K562 (cell line): ENCODE data around the gene DNMT1. TPM values are rescaled to one million over a fixed set of nuclear protein-coding genes. Genes with fewer than 3 reads are reported as not detected.

Source experiments
- ARID3B ChIP-seq: fragments of 250-450 bp; sonication (Bioruptor Pico); IDR thresholded peaks from 2 replicates; pipeline ENCODE4 v1.4.0; 2020; ENCODE audit warnings: borderline replicate concordance
- CBFA2T3 ChIP-seq: fragments of 450-650 bp; IDR thresholded peaks from 2 replicates; pipeline ENCODE4 v1.6.1; 2017
- CCNT2 ChIP-seq: IDR thresholded peaks from 2 replicates; pipeline ENCODE4 v1.6.1; 2011; ENCODE audit warnings: borderline replicate concordance, low read depth, mild to moderate bottlenecking, moderate library complexity, mixed read lengths, low read length; ENCODE audit not compliant: insufficient read length; ENCODE audit errors: extremely low read depth
- DDX20 ChIP-seq: fragments of 450-650 bp; IDR thresholded peaks from 2 replicates; pipeline ENCODE4 v1.6.1; 2016; ENCODE audit warnings: missing genetic modification characterization, low read depth, mild to moderate bottlenecking, missing compliant biosample characterization, moderate library complexity
- ESRRA ChIP-seq: fragments of 450-650 bp; IDR thresholded peaks from 2 replicates; pipeline ENCODE4 v1.6.1; 2014; ENCODE audit warnings: low read depth, mild to moderate bottlenecking, moderate library complexity, borderline replicate concordance
- HOXB6 ChIP-seq: fragments of 250-450 bp; sonication (Bioruptor Pico); IDR thresholded peaks from 2 replicates; pipeline ENCODE4 v1.5.1; 2022; ENCODE audit warnings: mild to moderate bottlenecking, borderline replicate concordance
- MCM2 ChIP-seq: fragments of 450-650 bp; IDR thresholded peaks from 2 replicates; pipeline ENCODE4 v1.6.1; 2017; ENCODE audit warnings: low read depth, mild to moderate bottlenecking
- MYC ChIP-seq, 2 experiments: fragments of 250-450 bp in 1 of 2; sonication (Bioruptor Pico) in 1 of 2; IDR thresholded peaks; 2 replicates each; pipeline versions ENCODE4 v1.5.1 to v1.6.1; 2012 to 2021; ENCODE audit warnings: low read depth in 2 of 2, borderline replicate concordance in 1 of 2, improper control_type of control experiment in 1 of 2, low read length in 1 of 2, mild to moderate bottlenecking in 1 of 2, moderate library complexity in 1 of 2
- PHB ChIP-seq: fragments of 250-450 bp; sonication (Bioruptor Pico); IDR thresholded peaks from 2 replicates; pipeline ENCODE4 v1.5.0; 2021
- POLR2G ChIP-seq: fragments of 200-400 bp; formaldehyde crosslinking; IDR thresholded peaks from 2 replicates; pipeline ENCODE4 v1.6.1; 2017; ENCODE audit warnings: low read depth, mild to moderate bottlenecking, antibody characterized with exemption, low read length, moderate library complexity
- PTBP1 ChIP-seq: fragments of 200-400 bp; formaldehyde crosslinking; IDR thresholded peaks from 2 replicates; pipeline ENCODE4 v1.6.1; 2017; ENCODE audit warnings: low read depth, low read length
- RBM17 ChIP-seq: fragments of 200-400 bp; formaldehyde crosslinking; IDR thresholded peaks from 2 replicates; pipeline ENCODE4 v1.6.1; 2017; ENCODE audit warnings: low read depth, mild to moderate bottlenecking, low read length, borderline replicate concordance
- SAFB2 ChIP-seq: fragments of 200-400 bp; formaldehyde crosslinking; IDR thresholded peaks from 2 replicates; pipeline ENCODE4 v1.6.1; 2018; ENCODE audit warnings: borderline replicate concordance, low read length, low read depth, moderate library complexity; ENCODE audit not compliant: severe bottlenecking
- SMAD2 ChIP-seq: fragments of 150-350 bp; IDR thresholded peaks from 2 replicates; pipeline ENCODE4 v1.6.1; 2014; ENCODE audit warnings: low read depth, mild to moderate bottlenecking, low read length
- SNRNP70 ChIP-seq: fragments of 200-400 bp; formaldehyde crosslinking; optimal IDR thresholded peaks from 2 replicates; pipeline ENCODE3; 2017; ENCODE audit warnings: low read depth, low read length
- SPI1 ChIP-seq: IDR thresholded peaks from 2 replicates; pipeline ENCODE4 v1.6.1; 2011; ENCODE audit warnings: low read depth, low read length, control low read depth, borderline replicate concordance
- TAF7 ChIP-seq: fragments of 450-650 bp; IDR thresholded peaks from 2 replicates; pipeline ENCODE4 v1.6.1; 2016; ENCODE audit warnings: missing genetic modification characterization, missing compliant biosample characterization
- TBL1XR1 ChIP-seq, 2 experiments: IDR thresholded peaks; 2 replicates each; pipeline ENCODE4 v1.6.1; 2012; ENCODE audit warnings: improper control_type of control experiment in 2 of 2, low read length in 2 of 2, mild to moderate bottlenecking in 1 of 2
- THRB ChIP-seq: fragments of 450-650 bp; formaldehyde crosslinking; conservative IDR thresholded peaks from 2 replicates; pipeline ENCODE4 v1.4.0; 2022; ENCODE audit warnings: mild to moderate bottlenecking, missing genetic modification characterization
- ZBTB17 ChIP-seq: fragments of 450-650 bp; formaldehyde crosslinking; IDR thresholded peaks from 2 replicates; pipeline ENCODE4 v1.4.0; 2020; ENCODE audit warnings: mild to moderate bottlenecking
- ZBTB7A ChIP-seq: IDR thresholded peaks from 2 replicates; pipeline ENCODE4 v1.6.1; 2011; ENCODE audit warnings: low read depth, mild to moderate bottlenecking, low read length, moderate library complexity, borderline replicate concordance; ENCODE audit not compliant: control insufficient read depth
- polyA plus RNA-seq, 8 experiments: library from polyadenylated mRNA; depleted of rRNA in 4 of 8; stranded (reverse) in 5 of 8; unstranded in 3 of 8; fragments of >200 nt; fragmentation: Nextera tagmentation in 2 of 8; fragmentation: Illumina TruSeq in 1 of 8; extraction: Ambion mirVana in 2 of 8; extraction: Trizol in 1 of 8; gene quantifications; 2 replicates each; pipeline versions ENCODE4 v1.2.1 to v1.2.3, GENCODE V29; 2011 to 2014; ENCODE audit warnings: inconsistent platforms in 1 of 8, missing spikeins in 1 of 8
- total RNA-seq, 7 experiments: library from RNA; depleted of rRNA in 6 of 7; stranded (reverse); fragments of >200 nt in 6 of 7; fragmentation: Illumina TruSeq in 2 of 7; extraction: Trizol in 2 of 7; gene quantifications; 2 replicates each; pipeline versions ENCODE4 v1.2.1 to v1.2.3, GENCODE V29; 2011 to 2021; ENCODE audit warnings: low replicate concordance in 1 of 7

Gene DNMT1
- total and polyA plus RNA-seq, 9 of the 15 experiments (the other 6 are each of a cell fraction or from before 2014, with no cell fraction given) = 80.1 to 271 (median 121) TPM

- TF ChIP-seq HOXB6 (no peak), RBM17 (no peak), CCNT2 (no peak), SAFB2 (no peak), CBFA2T3 (no peak), SMAD2 (no peak), TBL1XR1 (IDR thresholded peaks at IDR 0.05; ENCODE audit: low read length in 2 of 2) (no peak), THRB (no peak), ZBTB7A (0 out of 2 replicates have a peak, but pooled peaks have one; percentile 6), SNRNP70 (peak; percentile 67), ARID3B (CRISPR knock-in tag) (no peak), POLR2G (peak; percentile 45), ESRRA (no peak), PHB (CRISPR knock-in tag) (0 out of 2 replicates have a peak, but pooled peaks have one; percentile 65), PTBP1 (no peak), MYC (IDR thresholded peaks at IDR 0.05; ENCODE audit: low read depth, low read length) (no peak), MYC (CRISPR knock-in tag; IDR thresholded peaks at IDR 0.05; ENCODE audit: borderline replicate concordance, low read depth) (no peak), TAF7 (tag) (no peak), ZBTB17 (CRISPR knock-in tag) (no peak), DDX20 (tag) (no peak), SPI1 (no peak), MCM2 (no peak)
These were observed 82.6 kb downstream of the DNMT1 start (continued) for GRCh38 chr19:10112037-10112761.
